Mammary epithelial cell (primary cell): ENCODE measurements around the gene KATNAL2.

Experiments used
- CTCF ChIP-seq, 2 donors: IDR thresholded peaks in 1 of 2; conservative IDR thresholded peaks in 1 of 2; 2 replicates each; pipeline ENCODE4 v1.5.1; 2011 to 2012; ENCODE audit warnings: inconsistent platforms in 2 of 2, low read length in 2 of 2, mild to moderate bottlenecking in 2 of 2, control low read depth in 1 of 2, low read depth in 1 of 2; ENCODE audit not compliant: insufficient read depth in 1 of 2; ENCODE audit errors: extremely low read depth in 1 of 2
- EZH2 ChIP-seq: IDR thresholded peaks from 2 replicates; pipeline ENCODE4 v1.6.1; 2012; ENCODE audit warnings: low read length, inconsistent platforms, borderline replicate concordance

GRCh38 chr18:47121146-47121545 lies 203.7 kb downstream of the KATNAL2 start:
- TF ChIP-seq CTCF (conservative IDR thresholded peaks at IDR 0.05 in 1 of 2, IDR thresholded peaks at IDR 0.05 in 1 of 2; ENCODE audit: extremely low read depth in 1 of 2, insufficient read depth in 1 of 2, low read depth in 1 of 2, low read length in 2 of 2) (no peak), EZH2 (no peak)
